Panc1 (cell line): ENCODE data around the gene TRAM2. TPM values are rescaled to one million over a fixed set of nuclear protein-coding genes. Genes with fewer than 3 reads are reported as not detected.

Experiments
- ATAC-seq: fragments of 200-7000 bp; cut with Tn5 transposase; 2 replicates; pipeline ENCODE4 v1.9.1; 2020; ENCODE audit warnings: mild to moderate bottlenecking, moderate library complexity
- Bru-seq: library from RNA; stranded (reverse); fragments of 400-500 nt; gene quantifications from one replicate; lab custom pipeline; 2021; lab: Mats Ljungman, UMichigan
- BruChase-seq, 2 experiments: library from RNA; stranded (reverse); fragments of 400-500 nt; gene quantifications; one replicate each; lab custom pipeline; 2021; lab: Mats Ljungman, UMichigan
- BruUV-seq: library from RNA; stranded (reverse); fragments of 400-500 nt; replicated peaks from 2 replicates; lab custom pipeline; 2021; lab: Mats Ljungman, UMichigan
- CTCF ChIA-PET: fragments of 300-600 bp; sonication (Branson Sonifier 250); formaldehyde crosslinking; loops from one replicate; lab custom pipeline; 2022; ENCODE audit warnings: antibody characterized with exemption; lab: Charles Lee
- POLR2A ChIA-PET: fragments of 300-600 bp; sonication (Branson Sonifier 250); formaldehyde crosslinking; loops from one replicate; lab custom pipeline; 2022; ENCODE audit warnings: antibody characterized with exemption; lab: Charles Lee
- DNase-seq: peaks from one replicate; pipeline ENCODE4 v3.0.0-alpha.2; 2010; ENCODE audit warnings: low read depth, low spot score
- H3K27ac ChIP-seq: 2 replicates; pipeline ENCODE4 v1.5.1; 2011; ENCODE audit warnings: mild to moderate bottlenecking, low read length, inconsistent platforms
- H3K27me3 ChIP-seq: fragments of 200-500 bp; sonication (Bioruptor generic); 2 replicates; pipeline ENCODE4 v1.6.0; 2014; ENCODE audit warnings: low read length, inconsistent platforms; ENCODE audit not compliant: control insufficient read depth, insufficient read depth
- H3K36me3 ChIP-seq: fragments of 200-500 bp; sonication (Bioruptor generic); 2 replicates; pipeline ENCODE4 v1.5.1; 2014; ENCODE audit warnings: inconsistent platforms, mild to moderate bottlenecking, low read length, moderate library complexity; ENCODE audit not compliant: control insufficient read depth, insufficient read depth
- H3K4me1 ChIP-seq: 2 replicates; pipeline ENCODE4 v1.5.1; 2011; ENCODE audit warnings: inconsistent platforms, mild to moderate bottlenecking, low read length, moderate library complexity; ENCODE audit not compliant: control insufficient read depth, insufficient read depth
- H3K4me3 ChIP-seq, 2 experiments: 2 replicates each; pipeline ENCODE4 v1.5.1; 2011 to 2012; ENCODE audit warnings: low read depth in 2 of 2, low read length in 2 of 2, mild to moderate bottlenecking in 2 of 2, inconsistent platforms in 1 of 2, moderate library complexity in 1 of 2
- H3K9me3 ChIP-seq: fragments of 200-500 bp; sonication (Bioruptor generic); 2 replicates; pipeline ENCODE4 v1.5.1; 2014; ENCODE audit warnings: low read depth, mild to moderate bottlenecking, inconsistent platforms, low read length, moderate library complexity; ENCODE audit not compliant: control insufficient read depth, insufficient read depth
- CTCF ChIP-seq: fragments of 450-650 bp; IDR thresholded peaks from 2 replicates; pipeline ENCODE4 v1.5.1; 2017; ENCODE audit warnings: mild to moderate bottlenecking
- POLR2AphosphoS5 ChIP-seq: IDR thresholded peaks from 2 replicates; pipeline ENCODE4 v1.6.1; 2012; ENCODE audit warnings: mild to moderate bottlenecking, low read depth, low read length, moderate library complexity
- REST ChIP-seq, 2 experiments: IDR thresholded peaks; 2 replicates each; pipeline ENCODE4 v1.6.1; 2011 to 2012; ENCODE audit warnings: low read depth in 2 of 2, control low read depth in 1 of 2, low read length in 1 of 2, mild to moderate bottlenecking in 1 of 2, moderate library complexity in 1 of 2; ENCODE audit not compliant: insufficient read depth in 1 of 2
- SIN3A ChIP-seq: IDR thresholded peaks from 2 replicates; pipeline ENCODE4 v1.6.1; 2012; ENCODE audit warnings: low read depth, mild to moderate bottlenecking, low read length, moderate library complexity, borderline replicate concordance; ENCODE audit not compliant: insufficient read depth
- TCF7L2 ChIP-seq: IDR thresholded peaks from 2 replicates; pipeline ENCODE4 v1.6.1; 2011; ENCODE audit warnings: mild to moderate bottlenecking, low read depth, low read length, inconsistent platforms
- in situ Hi-C: cut with HindIII; loops from 2 replicates; pipeline ENCODE4 v1.10.0; 2016; ENCODE audit warnings: low sequenced_read_pairs, low pct_unique_long_range_greater_than_20kb
- intact Hi-C: fragments of 100-400 bp; cut with micrococcal nuclease; formaldehyde crosslinking; loops from one replicate; pipeline ENCODE4 v1.10.0; 2022; ENCODE audit not compliant: unreplicated experiment
- long read RNA-seq: library from polyadenylated mRNA; unstranded; transcript quantifications from one replicate; pipeline ENCODE4 v2.0.0, GENCODE V29; 2021; ENCODE audit not compliant: unreplicated experiment
- polyA plus RNA-seq: library from polyadenylated mRNA; unstranded; fragments of >200 nt; gene quantifications from one replicate; pipeline ENCODE4 v1.2.1, GENCODE V29; 2012; ENCODE audit warnings: missing spikeins; ENCODE audit not compliant: insufficient read length
- total RNA-seq: library from RNA; stranded (reverse); gene quantifications from one replicate; pipeline ENCODE4 v1.2.1, GENCODE V29; 2021; ENCODE audit not compliant: unreplicated experiment

TRAM2 gene
- total RNA-seq (56.7 TPM), Bru-seq, nascent RNA (percentile 90 among the genes with signal in this experiment), BruChase-seq, experiment 1, labeled RNA remaining after a 2-hour chase (percentile 87 among the genes with signal in this experiment), BruChase-seq, experiment 2, labeled RNA remaining after a 6-hour chase (percentile 93 among the genes with signal in this experiment)
- 32.2 TPM for polyA plus RNA-seq
- long read RNA-seq, full-length matches to known transcripts, result 54 of 240 reads
- long read RNA-seq, partial matches to known transcripts, result 11 of 240 reads
- long read RNA-seq, other reads (novel, unspliced or antisense), result 175 of 240 reads

GRCh38 chr6:52577022-52577777 is at the start of gene TRAM2:
TSS of gene TRAM2 (minus strand) at chr6:52577060. CDS start at chr6:52576915, 145 bp downstream.
- ATAC-seq (peak; percentile 87), DNase-seq (no peak)
- Histone ChIP-seq H3K4me3 (peak within 1 kb of the TSS; percentile 69 to 80), H3K36me3 (0 out of 2 replicates have a peak, but pooled peaks cover 2% of the 10 kb centered on the region), H3K9me3 (no peaks in the 10 kb centered on the region), H3K27me3 (no peaks in the 10 kb centered on the region), H3K4me1 (peaks cover 32% of the 10 kb centered on the region), H3K27ac (peak within 1 kb of the TSS; percentile 98)
- BruUV-seq, result no TSS peak
- ChIA-PET POLR2A (interaction anchor here (0.6 to 1.4 kb wide), 3 partner anchors 13 to 156 kb away, joined by 3 to 5 read pairs (median 4); no protein-coding TSS in a partner anchor), CTCF (interaction anchor here (1.2 kb wide), 1 partner anchor 160 kb away, joined by 3 read pairs; no protein-coding TSS in a partner anchor)
- in situ Hi-C loops, result no loop called here
- intact Hi-C loops, result loop anchor here (5.0 kb wide), 2 partner anchors 60 to 160 kb away; no protein-coding TSS in a partner anchor
- no peak; the same call in 1 of the 2 replicates for TF ChIP-seq SIN3A
- no peak for TF ChIP-seq TCF7L2
- peak; percentile 76 for TF ChIP-seq POLR2AphosphoS5

- H3K36me3 ChIP-seq, result no peaks in the 10 kb centered on the region
- BruUV-seq, result no TSS peak
- no peaks in the 10 kb centered on the region for H3K4me1 ChIP-seq
- no peak for TF ChIP-seq TCF7L2
- no peak for TF ChIP-seq CTCF
- no peak for TF ChIP-seq SIN3A
- TF ChIP-seq REST (IDR thresholded peaks at IDR 0.05; ENCODE audit: insufficient read depth in 1 of 2, low read depth in 2 of 2, low read length in 1 of 2), result no peak
- no peak for TF ChIP-seq POLR2AphosphoS5
- no peaks in the 10 kb centered on the region for H3K9me3 ChIP-seq
- H3K27ac ChIP-seq, result no peak overlapping the region
- intact Hi-C loops, result no loop called here
- in situ Hi-C loops, result no loop called here
- ATAC-seq (no peak), DNase-seq (no peak)
- H3K27me3 ChIP-seq, result no peaks in the 10 kb centered on the region
- no peak overlapping the region for H3K4me3 ChIP-seq
- ChIA-PET CTCF (no interaction called here), POLR2A (no interaction called here)
Observed at GRCh38 chr6:52622810-52623209, 46.0 kb upstream of the TRAM2 start.
